GM18867 (cell line): ENCODE measurements around the gene TAF6.

Experiments used
- ATAC-seq: cut with Tn5 transposase; IDR thresholded peaks from one replicate; pipeline ENCODE4 v1.9.1; 2021; ENCODE audit warnings: mild to moderate bottlenecking, moderate library complexity; ENCODE audit not compliant: unreplicated experiment

The TAF6 gene

DNA sequence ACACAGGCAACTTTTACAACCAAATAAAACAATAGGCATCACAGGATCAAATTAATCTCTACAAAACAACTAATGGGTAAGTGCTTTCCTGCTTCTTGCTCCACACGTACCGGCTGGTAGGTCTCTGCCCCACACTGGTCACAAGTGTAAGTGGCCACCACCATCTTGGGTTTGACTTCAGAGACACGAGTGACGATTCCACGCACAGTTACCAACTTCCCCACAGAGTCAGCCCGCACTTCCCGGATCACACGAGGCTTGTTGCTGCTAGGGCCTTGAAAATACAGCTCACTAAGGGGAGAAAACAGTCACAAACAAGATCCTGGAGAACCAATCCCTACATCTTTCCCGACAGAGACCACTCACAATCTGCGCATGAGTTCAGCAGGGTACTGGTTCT, 20.2 kb downstream of the TAF6 start:
- no peak for ATAC-seq

- ATAC-seq = no peak
Observed at GRCh38 chr7:100095704-100096103, 23.5 kb downstream of the TAF6 start.

DNA sequence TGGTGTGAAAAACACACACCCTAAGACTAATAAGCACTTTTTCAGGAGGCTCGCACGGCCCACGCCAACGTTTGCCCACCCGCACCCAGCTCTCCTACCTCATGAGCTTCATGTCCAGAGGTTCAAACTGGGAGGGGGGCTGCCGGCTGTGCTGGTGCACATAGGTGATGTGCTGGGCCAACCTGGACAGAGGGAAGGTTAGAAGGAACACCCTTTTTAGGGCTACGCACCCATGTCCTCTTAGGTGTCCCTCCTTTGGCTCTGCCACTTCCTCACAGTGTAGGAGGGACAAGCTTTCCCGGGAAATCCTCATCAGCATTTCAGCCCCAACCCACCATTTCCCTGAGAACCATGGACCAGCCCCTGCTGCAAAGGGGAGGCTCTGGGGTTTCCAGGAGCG, 23.9 kb downstream of the TAF6 start:
- ATAC-seq = no peak

- no peak for ATAC-seq
Observed at GRCh38 chr7:100093925-100094486, 25.2 kb downstream of the TAF6 start.

GRCh38 chr7:100093498-100093897, 25.7 kb downstream of the TAF6 start:
- no peak for ATAC-seq

DNA sequence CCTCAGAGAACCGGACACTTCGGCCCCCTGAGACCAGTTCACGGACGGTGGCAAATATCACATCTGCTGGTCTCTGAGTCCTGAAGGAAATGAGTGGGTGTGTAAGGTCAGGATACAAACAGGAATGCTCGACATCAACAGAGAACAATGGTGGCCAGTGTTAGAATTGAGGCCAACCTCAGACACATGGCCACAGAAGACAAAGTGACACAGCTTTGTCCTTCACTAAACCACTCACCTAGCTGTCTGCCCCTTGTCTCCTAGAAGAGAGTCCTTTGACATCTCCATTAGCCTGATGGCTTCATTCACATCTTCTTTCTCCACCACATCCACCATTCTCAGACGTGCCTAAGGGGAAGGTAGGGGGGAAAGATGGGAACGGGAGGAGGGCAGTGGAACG, 26.1 kb downstream of the TAF6 start:
- no peak for ATAC-seq

- no peak for ATAC-seq
Observed at GRCh38 chr7:100091411-100092181, 27.6 kb downstream of the TAF6 start.

- ATAC-seq = no peak
Observed at GRCh38 chr7:100090527-100091410, 28.4 kb downstream of the TAF6 start.

DNA sequence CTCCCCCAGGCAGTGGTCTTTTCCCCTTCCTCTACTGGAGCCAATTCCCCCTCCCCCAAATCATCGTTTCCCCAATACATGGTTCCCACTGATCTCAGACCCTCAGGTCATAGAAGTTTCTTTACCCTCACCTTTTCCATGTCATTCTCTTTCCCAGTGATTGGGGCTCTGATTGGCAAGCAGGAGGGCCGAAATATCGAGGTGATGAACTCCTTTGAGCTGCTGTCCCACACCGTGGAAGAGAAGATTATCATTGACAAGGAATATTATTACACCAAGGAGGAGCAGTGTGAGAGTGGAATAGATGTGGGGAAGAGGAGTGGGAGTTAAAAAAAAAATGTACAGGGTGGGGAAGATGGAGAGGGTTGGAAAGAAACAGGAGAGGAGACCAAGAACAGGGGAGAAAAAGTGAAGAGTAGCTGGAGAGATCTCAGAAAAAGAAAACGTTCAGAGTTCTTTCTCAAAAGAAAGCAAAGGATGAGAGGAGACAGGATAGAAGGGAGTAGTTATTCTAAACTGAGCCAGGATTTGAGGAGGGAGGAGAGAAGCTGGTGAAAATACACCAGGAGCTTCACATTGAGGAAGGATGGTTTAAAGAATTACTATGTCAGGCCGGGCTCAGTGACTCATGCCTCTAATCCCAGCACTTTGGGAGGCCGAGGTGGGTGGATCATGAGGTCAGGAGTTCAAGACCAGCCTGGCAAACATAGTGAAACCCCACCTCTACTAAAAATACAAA, 29.5 kb downstream of the TAF6 start:
- ATAC-seq = no peak

- ATAC-seq = no peak
Observed at GRCh38 chr7:100088621-100089457, 30.3 kb downstream of the TAF6 start, which contains the start of gene COPS6. Gene COPS6, plus strand, starts transcription at chr7:100088969. Its CDS starts 22 bp downstream, at chr7:100088991.

- ATAC-seq = no peak
Observed at GRCh38 chr7:100088095-100088620, 31.0 kb downstream of the TAF6 start.

- no peak for ATAC-seq
Observed at GRCh38 chr7:100087055-100087750, 32.0 kb downstream of the TAF6 start.

GRCh38 chr7:100085515-100085914, 33.6 kb downstream of the TAF6 start:
- no peak for ATAC-seq

GRCh38 chr7:100082978-100083377, 36.2 kb downstream of the TAF6 start:
- no peak for ATAC-seq

DNA sequence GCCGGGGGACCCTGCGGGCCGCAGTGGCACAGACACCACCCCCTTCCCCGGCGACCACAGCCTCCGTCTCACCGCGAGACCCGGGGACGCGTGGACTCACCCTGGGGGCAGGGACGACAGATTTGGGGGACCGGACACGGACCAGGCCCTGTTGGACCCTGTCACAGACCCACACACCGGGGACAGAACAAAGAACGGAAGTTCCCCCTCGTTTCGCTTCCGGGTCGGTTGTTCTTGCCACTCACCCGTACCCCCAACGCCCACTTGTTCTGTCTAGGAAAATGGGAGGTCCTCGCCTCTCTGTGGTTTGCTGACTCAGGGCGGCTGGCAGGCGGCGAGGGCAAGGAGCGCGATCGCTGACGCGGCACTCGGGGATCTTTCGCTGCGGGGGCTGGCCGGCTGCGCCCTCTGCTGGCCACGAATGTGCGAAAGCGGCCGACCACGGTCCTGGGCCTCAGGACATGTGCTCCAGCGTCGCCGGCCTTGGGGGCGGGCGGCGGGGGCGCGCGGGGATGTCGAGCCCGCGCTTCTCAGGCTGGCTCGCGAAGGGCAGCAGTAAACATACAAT, 37.5 kb downstream of the TAF6 start, which contains the start of gene ZNF3:
TSS of gene ZNF3 (minus strand) at position 189 of the 568 bp plus-strand sequence. CDS start 4,366 bp downstream, outside the sequence.
- peak; percentile 85 for ATAC-seq

- ATAC-seq = no peak
Observed at GRCh38 chr7:100080907-100081534, 38.1 kb downstream of the TAF6 start.

DNA sequence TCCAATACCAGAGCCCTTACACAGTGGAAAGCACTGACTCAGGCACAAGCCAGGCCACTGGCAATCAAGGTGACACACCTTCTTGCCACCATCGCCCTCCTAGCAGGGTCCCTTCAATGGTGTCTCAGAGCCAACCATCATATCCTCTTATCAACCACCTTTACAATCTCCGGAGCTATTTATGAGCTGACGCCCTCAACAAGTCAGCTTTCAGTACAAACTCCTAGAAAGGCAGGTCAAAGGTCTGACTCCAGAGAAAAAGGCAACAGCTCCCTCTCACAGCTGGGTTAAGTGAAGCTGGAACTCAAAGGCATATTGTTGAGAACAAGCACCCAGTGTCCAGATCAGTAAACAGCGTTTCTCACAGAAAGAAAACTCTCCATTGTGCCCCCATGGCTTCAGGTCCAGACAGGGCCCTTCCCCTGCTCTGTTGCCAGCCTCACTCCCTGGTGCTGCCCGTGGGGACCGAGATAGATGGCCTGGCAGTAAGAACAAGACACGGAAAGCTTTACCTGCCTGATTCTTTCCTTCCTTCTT, 40.1 kb downstream of the TAF6 start:
- no peak for ATAC-seq

GRCh38 chr7:100077205-100077604, 42.0 kb downstream of the TAF6 start:
- ATAC-seq = no peak
